Right ventricle myocardium inferior (tissue), 1 donor: ENCODE measurements around the gene DYNLRB1. TPM values are rescaled to one million over a fixed set of nuclear protein-coding genes. Genes with fewer than 3 reads are reported as not detected.

Experiments
- ATAC-seq: fragments of 200-7000 bp; cut with Tn5 transposase; one replicate; pipeline ENCODE4 v1.9.1; 2020; ENCODE audit warnings: mild to moderate bottlenecking, moderate library complexity
- DNase-seq: peaks from one replicate; pipeline ENCODE4 v3.0.0; 2021; ENCODE audit errors: missing footprints
- intact Hi-C: fragments of 100-400 bp; cut with DNase I; formaldehyde crosslinking; loops from one replicate; pipeline ENCODE4 v1.11.0; 2022
- total RNA-seq: library from RNA; stranded (reverse); fragmentation: NEBNext Ultra II Directional; extraction: Animal tissue kit (Norgen Biotek cat#: 25700); gene quantifications from one replicate; pipeline ENCODE4 v1.2.1, GENCODE V29; 2021
- donor health status: DM: no; HTN: yes; CAD: no; lungs with severe emphysema.

DYNLRB1 gene
- total RNA-seq, 1 donor from 2014 or later, result 172 TPM

GRCh38 chr20:34529742-34530141 lies 13.5 kb downstream of the DYNLRB1 start:
- DNase-seq (no peak), ATAC-seq (no peak)
- intact Hi-C loops, result no loop called here

- intact Hi-C loops, result no loop called here
- no peak for ATAC-seq
These were observed 14.1 kb downstream of the DYNLRB1 start for GRCh38 chr20:34530342-34530741.

GRCh38 chr20:34531608-34532265 lies 15.5 kb downstream of the DYNLRB1 start:
- no peak for ATAC-seq
- DNase-seq, result no peak
- intact Hi-C loops, result no loop called here

More at GRCh38 chr20:34530342-34530741, 14.1 kb downstream of the DYNLRB1 start:
- DNase-seq, result no peak

GRCh38 chr20:34532320-34532719 lies 16.1 kb downstream of the DYNLRB1 start:
- intact Hi-C loops, result no loop called here
- ATAC-seq, result no peak
- no peak for DNase-seq

GRCh38 chr20:34532756-34533155 lies 16.5 kb downstream of the DYNLRB1 start:
- ATAC-seq, result no peak
- no peak for DNase-seq
- intact Hi-C loops, result no loop called here

GRCh38 chr20:34534391-34535165 lies 18.4 kb downstream of the DYNLRB1 start:
- intact Hi-C loops, result loop anchor here (5.0 kb wide), 1 partner anchor 173 kb away; no protein-coding TSS in a partner anchor
- DNase-seq (no peak), ATAC-seq (no peak)

- DNase-seq (no peak), ATAC-seq (no peak)
- intact Hi-C loops, result loop anchor here (5.0 kb wide), 1 partner anchor 172 kb away; no protein-coding TSS in a partner anchor
These were observed 19.1 kb downstream of the DYNLRB1 start for GRCh38 chr20:34535301-34535840.

- intact Hi-C loops, result loop anchor here (5.0 kb wide), 1 partner anchor 171 kb away; no protein-coding TSS in a partner anchor
- DNase-seq, result no peak
- ATAC-seq, result no peak
These were observed 19.6 kb downstream of the DYNLRB1 start for GRCh38 chr20:34535857-34536256.

- DNase-seq (no peak), ATAC-seq (peak; percentile 68)
- intact Hi-C loops, result loop anchor here (5.0 kb wide), 1 partner anchor 170 kb away; no protein-coding TSS in a partner anchor
These were observed 20.7 kb downstream of the DYNLRB1 start for GRCh38 chr20:34536798-34537394.

- DNase-seq, result no peak
- no peak for ATAC-seq
- intact Hi-C loops, result loop anchor here (5.0 kb wide), 1 partner anchor 170 kb away; no protein-coding TSS in a partner anchor
These were observed 21.4 kb downstream of the DYNLRB1 start for GRCh38 chr20:34537651-34538050.

GRCh38 chr20:34538671-34539123 lies 22.5 kb downstream of the DYNLRB1 start:
- no peak for DNase-seq
- intact Hi-C loops, result loop anchor here (5.0 kb wide), 1 partner anchor 169 kb away; no protein-coding TSS in a partner anchor
- ATAC-seq, result peak; percentile 58

GRCh38 chr20:34539756-34540155 lies 23.5 kb downstream of the DYNLRB1 start:
- no peak for DNase-seq
- intact Hi-C loops, result loop anchor here (5.0 kb wide), 1 partner anchor 168 kb away; no protein-coding TSS in a partner anchor
- ATAC-seq, result no peak

GRCh38 chr20:34540596-34541263 lies 24.5 kb downstream of the DYNLRB1 start:
- DNase-seq (no peak), ATAC-seq (no peak)
- intact Hi-C loops, result no loop called here

- DNase-seq (no peak), ATAC-seq (no peak)
- intact Hi-C loops, result no loop called here
These were observed 25.2 kb downstream of the DYNLRB1 start for GRCh38 chr20:34541264-34541901.

GRCh38 chr20:34541917-34542316 lies 25.7 kb downstream of the DYNLRB1 start:
- intact Hi-C loops, result no loop called here
- no peak for DNase-seq
- ATAC-seq, result no peak

GRCh38 chr20:34542439-34542838 lies 26.2 kb downstream of the DYNLRB1 start:
- ATAC-seq (no peak), DNase-seq (no peak)
- intact Hi-C loops, result no loop called here

- intact Hi-C loops, result no loop called here
- no peak for ATAC-seq
- no peak for DNase-seq
These were observed 27.3 kb downstream of the DYNLRB1 start for GRCh38 chr20:34543463-34544056.
